ENCODE data around the gene ANKRD33B.
A peak's percentile ranks its signal among the peaks of the same experiment; 100 is the strongest.

ANKRD33B gene

DNA sequence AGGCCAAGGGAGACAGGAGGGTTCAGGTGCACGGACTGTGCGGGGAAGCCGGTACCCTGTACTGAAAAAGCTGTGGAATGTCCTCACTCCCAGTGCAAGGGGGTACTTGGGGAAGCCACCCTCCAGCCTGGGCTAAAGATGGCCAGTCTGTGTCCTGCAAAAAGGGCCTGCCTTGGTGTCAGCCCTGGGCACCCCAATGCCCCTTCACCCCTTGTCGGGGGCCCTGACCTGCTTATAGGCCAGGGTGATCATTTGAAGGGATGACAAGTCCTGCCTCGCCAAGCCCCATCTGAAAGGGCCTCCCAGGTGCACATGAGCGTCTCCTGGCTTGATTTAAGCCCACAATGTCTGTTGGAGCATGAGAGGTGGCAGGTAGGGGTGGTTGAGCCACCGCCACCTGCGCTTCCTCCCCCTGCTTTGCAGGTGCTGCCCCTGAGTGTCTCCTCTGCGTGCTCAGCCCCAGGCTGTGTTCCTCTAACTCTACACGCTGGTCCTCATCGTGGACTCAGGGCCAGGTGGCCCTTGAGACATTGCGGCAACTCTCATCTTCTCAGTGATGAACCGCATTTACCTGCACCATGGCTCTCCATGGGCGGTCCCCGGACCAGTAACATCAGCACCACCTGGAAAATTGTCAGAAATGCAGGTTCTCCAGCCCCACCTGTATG, 97.0 kb downstream of the ANKRD33B start:
- ATAC-seq (ENCODE audit: insufficient read depth, low read depth), result peak; percentile 41; the same call in 1 of the 3 replicates
- H3K79me2 ChIP-seq (ENCODE audit: insufficient read depth, low read length), result no peaks in the 10 kb centered on the region

DNA sequence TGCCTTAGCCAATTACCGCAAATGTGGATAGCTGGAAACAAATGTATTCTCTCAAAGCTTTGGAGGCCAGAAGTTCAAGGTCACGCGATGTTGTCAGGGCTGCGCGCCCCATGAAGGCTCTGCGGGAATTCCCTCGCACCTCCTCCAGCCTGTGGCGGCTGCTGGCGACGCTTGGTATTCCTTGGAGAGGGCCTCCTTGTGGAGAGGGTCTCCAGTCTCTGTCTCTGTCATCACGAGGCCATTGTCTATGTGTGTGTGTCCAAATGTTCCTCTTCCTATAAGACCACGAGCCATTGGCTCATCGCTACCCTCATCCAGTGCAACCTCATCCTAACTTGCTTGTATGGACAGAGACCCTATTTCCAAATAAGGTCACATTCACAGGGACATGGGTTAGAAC, 97.5 kb downstream of the ANKRD33B start:
- no peak overlapping the region for H3K9ac ChIP-seq (ENCODE audit: low read depth, low read length)

More for the DNA sequence above, 97.0 kb downstream of the ANKRD33B start:
- Histone ChIP-seq H3K27ac (ENCODE audit: low read length) (no peak overlapping the region), H3K36me3 (ENCODE audit: insufficient read depth, low read length) (peaks cover 5% of the 10 kb centered on the region), H3K9me3 (ENCODE audit: insufficient read depth, low read length, severe bottlenecking) (no peaks in the 10 kb centered on the region), H3K9ac (ENCODE audit: low read depth, low read length) (no peak overlapping the region), H3K4me1 (ENCODE audit: insufficient read depth, low read length) (no peaks in the 10 kb centered on the region), H3K4me2 (ENCODE audit: insufficient read depth, low read length) (no peak overlapping the region), H2AFZ (ENCODE audit: low read depth, low read length) (no peak overlapping the region), H3K4me3 (ENCODE audit: low read depth in 1 of 2, low read length in 2 of 2) (no peak overlapping the region), H3K27me3 (ENCODE audit: insufficient read depth, low read length, poor library complexity) (no peaks in the 10 kb centered on the region), H4K20me1 (ENCODE audit: insufficient read depth, low read length) (peaks cover 9% of the 10 kb centered on the region; the same call in 1 of the 2 replicates)
- no peak for DNase-seq
- TF ChIP-seq EZH2 (IDR thresholded peaks at IDR 0.05; ENCODE audit: borderline replicate concordance, low read depth, low read length, severe bottlenecking), result no peak
- TF ChIP-seq, protein P1, sequence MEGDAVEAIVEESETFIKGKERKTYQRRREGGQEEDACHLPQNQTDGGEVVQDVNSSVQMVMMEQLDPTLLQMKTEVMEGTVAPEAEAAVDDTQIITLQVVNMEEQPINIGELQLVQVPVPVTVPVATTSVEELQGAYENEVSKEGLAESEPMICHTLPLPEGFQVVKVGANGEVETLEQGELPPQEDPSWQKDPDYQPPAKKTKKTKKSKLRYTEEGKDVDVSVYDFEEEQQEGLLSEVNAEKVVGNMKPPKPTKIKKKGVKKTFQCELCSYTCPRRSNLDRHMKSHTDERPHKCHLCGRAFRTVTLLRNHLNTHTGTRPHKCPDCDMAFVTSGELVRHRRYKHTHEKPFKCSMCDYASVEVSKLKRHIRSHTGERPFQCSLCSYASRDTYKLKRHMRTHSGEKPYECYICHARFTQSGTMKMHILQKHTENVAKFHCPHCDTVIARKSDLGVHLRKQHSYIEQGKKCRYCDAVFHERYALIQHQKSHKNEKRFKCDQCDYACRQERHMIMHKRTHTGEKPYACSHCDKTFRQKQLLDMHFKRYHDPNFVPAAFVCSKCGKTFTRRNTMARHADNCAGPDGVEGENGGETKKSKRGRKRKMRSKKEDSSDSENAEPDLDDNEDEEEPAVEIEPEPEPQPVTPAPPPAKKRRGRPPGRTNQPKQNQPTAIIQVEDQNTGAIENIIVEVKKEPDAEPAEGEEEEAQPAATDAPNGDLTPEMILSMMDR (IDR thresholded peaks at IDR 0.05; ENCODE audit: borderline replicate concordance, extremely low read depth, low read length, poor library complexity, severe bottlenecking), result no peak

DNA sequence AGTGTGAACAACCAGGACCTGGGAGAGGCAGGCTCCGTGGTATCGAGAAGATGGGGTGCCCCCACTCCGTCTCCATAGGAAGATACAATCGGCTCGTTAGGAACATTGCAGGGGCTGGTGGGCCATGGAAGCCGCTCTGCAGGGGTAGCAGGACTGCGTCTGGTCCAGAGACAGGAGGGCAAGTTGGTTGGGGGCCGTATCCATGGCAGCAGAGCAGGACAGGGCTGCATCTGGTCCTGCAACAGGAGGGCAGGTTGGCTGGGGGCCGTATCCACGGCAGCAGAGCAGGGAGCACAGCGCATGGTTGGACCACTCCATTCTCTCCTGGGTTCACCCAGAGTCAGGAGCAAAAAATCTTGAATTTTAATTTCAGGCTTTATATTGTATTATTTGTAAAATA, 98.2 kb downstream of the ANKRD33B start:
- H3K27ac ChIP-seq (ENCODE audit: low read length), result no peak overlapping the region
- H3K9me3 ChIP-seq (ENCODE audit: insufficient read depth, low read length, severe bottlenecking), result no peaks in the 10 kb centered on the region
- no peak overlapping the region for H3K9ac ChIP-seq (ENCODE audit: low read depth, low read length)
- H3K4me1 ChIP-seq (ENCODE audit: insufficient read depth, low read length), result no peaks in the 10 kb centered on the region
- no peak overlapping the region for H2AFZ ChIP-seq (ENCODE audit: low read depth, low read length)
- H3K4me3 ChIP-seq (ENCODE audit: low read depth in 1 of 2, low read length in 2 of 2), result no peak overlapping the region
- H3K4me2 ChIP-seq (ENCODE audit: insufficient read depth, low read length), result no peak overlapping the region
- no peaks in the 10 kb centered on the region for H3K36me3 ChIP-seq (ENCODE audit: insufficient read depth, low read length)
- H4K20me1 ChIP-seq (ENCODE audit: insufficient read depth, low read length), result peaks cover 5% of the 10 kb centered on the region; the same call in 1 of the 2 replicates
- TF ChIP-seq, protein P1 (IDR thresholded peaks at IDR 0.05; ENCODE audit: borderline replicate concordance, extremely low read depth, low read length, poor library complexity, severe bottlenecking), result no peak
- TF ChIP-seq EZH2 (IDR thresholded peaks at IDR 0.05; ENCODE audit: borderline replicate concordance, low read depth, low read length, severe bottlenecking), result no peak
- H3K79me2 ChIP-seq (ENCODE audit: insufficient read depth, low read length), result no peaks in the 10 kb centered on the region
- ATAC-seq (ENCODE audit: insufficient read depth, low read depth) (no peak), DNase-seq (no peak)
- no peaks in the 10 kb centered on the region for H3K27me3 ChIP-seq (ENCODE audit: insufficient read depth, low read length, poor library complexity)

More for the DNA sequence above, 97.5 kb downstream of the ANKRD33B start:
- DNase-seq, result no peak
- Histone ChIP-seq H3K4me1 (ENCODE audit: insufficient read depth, low read length) (no peaks in the 10 kb centered on the region), H3K4me3 (ENCODE audit: low read depth in 1 of 2, low read length in 2 of 2) (no peak overlapping the region), H4K20me1 (ENCODE audit: insufficient read depth, low read length) (peaks cover 6% of the 10 kb centered on the region; the same call in 1 of the 2 replicates), H2AFZ (ENCODE audit: low read depth, low read length) (no peak overlapping the region), H3K9me3 (ENCODE audit: insufficient read depth, low read length, severe bottlenecking) (no peaks in the 10 kb centered on the region), H3K4me2 (ENCODE audit: insufficient read depth, low read length) (no peak overlapping the region), H3K27ac (ENCODE audit: low read length) (no peak overlapping the region), H3K36me3 (ENCODE audit: insufficient read depth, low read length) (no peaks in the 10 kb centered on the region), H3K27me3 (ENCODE audit: insufficient read depth, low read length, poor library complexity) (no peaks in the 10 kb centered on the region), H3K79me2 (ENCODE audit: insufficient read depth, low read length) (no peaks in the 10 kb centered on the region)
- no peak for ATAC-seq (ENCODE audit: insufficient read depth, low read depth)
- TF ChIP-seq, protein P1 (IDR thresholded peaks at IDR 0.05; ENCODE audit: borderline replicate concordance, extremely low read depth, low read length, poor library complexity, severe bottlenecking), result no peak
- no peak for TF ChIP-seq EZH2 (IDR thresholded peaks at IDR 0.05; ENCODE audit: borderline replicate concordance, low read depth, low read length, severe bottlenecking)

Measured in DND-41 (cell line).